ENCODE results near the gene ORM2. TPM values are rescaled to one million over a fixed set of nuclear protein-coding genes. Genes with fewer than 3 reads are reported as not detected.

ORM2 gene
- polyA plus RNA-seq, 1 of the 3 experiments (the other 2 are of a cell fraction): not detected

GRCh38 chr9:114356792-114357191 is 27.1 kb downstream of the ORM2 start:
- WGBS (ENCODE audit: low lambda C conversion rate): 80% methylated on average over 6 of the region's 6 CpGs

More at GRCh38 chr9:114356792-114357191, 27.1 kb downstream of the ORM2 start:
- Histone ChIP-seq H4K20me1 (ENCODE audit: insufficient read depth) (no peaks in the 10 kb centered on the region), H3F3A (replicated peaks; ENCODE audit: insufficient read depth) (peaks cover 2% of the 10 kb centered on the region), H3K4me1 (ENCODE audit: control insufficient read depth in 1 of 2, insufficient read depth in 2 of 2, low read depth in 1 of 2, low read length in 1 of 2) (no peaks in the 10 kb centered on the region), H3K9me3 (no peaks in the 10 kb centered on the region), H3K36me3 (replicated peaks in 1 of 2; ENCODE audit: control insufficient read depth in 1 of 2, insufficient read depth in 2 of 2, low read length in 1 of 2) (no peaks in the 10 kb centered on the region), H3K79me2 (ENCODE audit: insufficient read depth) (no peaks in the 10 kb centered on the region), H2AFZ (ENCODE audit: low read depth) (no peak overlapping the region), H3K9ac (no peak overlapping the region), H3K27ac (ENCODE audit: low read depth in 2 of 2, low read length in 1 of 2) (no peak overlapping the region), H3K9me2 (no peaks in the 10 kb centered on the region), H3K4me3 (ENCODE audit: low read depth in 2 of 2, low read length in 1 of 2) (no peak overlapping the region), H3K4me2 (no peak overlapping the region), H3K27me3 (ENCODE audit: insufficient read depth) (no peaks in the 10 kb centered on the region)
- DNase-seq: no peak
- TF ChIP-seq FOXM1 (IDR thresholded peaks at IDR 0.05; ENCODE audit: low read depth) (no peak), FOXJ3 (CRISPR knock-in tag; IDR thresholded peaks at IDR 0.05) (no peak), REST (IDR thresholded peaks at IDR 0.05; ENCODE audit: low read depth, low read length) (no peak), ZBTB33 (IDR thresholded peaks at IDR 0.05; ENCODE audit: borderline replicate concordance, low read depth) (no peak), TCF12 (IDR thresholded peaks at IDR 0.05) (no peak), MXI1 (IDR thresholded peaks at IDR 0.05; ENCODE audit: low read depth, low read length) (no peak), ELF1 (IDR thresholded peaks at IDR 0.05) (no peak)
- ChIA-PET POLR2A (no interaction called here), CTCF (interaction anchor here (1.1 to 1.2 kb wide), 2 partner anchors 66 to 274 kb away, joined by 3 read pairs; no protein-coding TSS in a partner anchor)

Data from SK-N-SH (cell line).